ENCODE results near the gene TCFL5. TPM values are rescaled to one million over a fixed set of nuclear protein-coding genes. Genes with fewer than 3 reads are reported as not detected.
A peak's percentile ranks its signal among the peaks of the same experiment; 100 is the strongest.

TCFL5 gene
- polyA plus RNA-seq, 3 donors: 0.38 to 3.5 (median 0.89) TPM

DNA sequence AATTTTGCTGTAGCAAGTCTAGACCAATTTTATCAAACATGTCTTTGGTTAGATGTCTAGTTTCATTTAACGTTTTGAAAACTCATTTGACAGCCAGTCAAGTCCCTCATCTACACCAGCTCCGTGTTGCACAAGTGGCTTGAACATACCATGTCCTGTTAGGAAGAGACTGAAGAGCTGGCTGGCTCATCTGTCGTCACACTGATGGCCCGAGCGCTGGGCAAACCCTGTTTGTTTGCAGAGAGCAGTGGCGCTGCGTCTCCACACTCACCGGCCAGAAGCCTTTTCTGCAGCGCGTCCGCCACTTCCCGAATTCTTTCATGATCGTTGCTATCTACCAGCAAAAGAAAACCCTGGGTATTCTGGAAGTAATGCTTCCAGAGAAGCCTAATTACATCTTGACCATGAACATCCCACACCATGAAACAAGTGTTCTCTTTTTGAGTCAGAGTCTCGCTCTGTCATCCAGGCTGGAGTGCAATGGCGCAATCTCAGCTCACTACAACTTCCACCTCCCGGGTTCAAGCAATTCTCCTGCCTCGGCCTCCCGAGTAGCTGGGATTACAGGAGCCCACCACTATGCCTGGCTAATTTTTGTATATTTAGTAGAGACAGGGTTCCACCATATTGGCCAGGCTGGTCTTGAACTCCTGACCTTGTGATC is 10.7 kb upstream of the TCFL5 start:
- H3K4me3 ChIP-seq (replicated peaks in 1 of 3; ENCODE audit: low read depth in 2 of 3, low read length in 3 of 3): no peak overlapping the region

DNA sequence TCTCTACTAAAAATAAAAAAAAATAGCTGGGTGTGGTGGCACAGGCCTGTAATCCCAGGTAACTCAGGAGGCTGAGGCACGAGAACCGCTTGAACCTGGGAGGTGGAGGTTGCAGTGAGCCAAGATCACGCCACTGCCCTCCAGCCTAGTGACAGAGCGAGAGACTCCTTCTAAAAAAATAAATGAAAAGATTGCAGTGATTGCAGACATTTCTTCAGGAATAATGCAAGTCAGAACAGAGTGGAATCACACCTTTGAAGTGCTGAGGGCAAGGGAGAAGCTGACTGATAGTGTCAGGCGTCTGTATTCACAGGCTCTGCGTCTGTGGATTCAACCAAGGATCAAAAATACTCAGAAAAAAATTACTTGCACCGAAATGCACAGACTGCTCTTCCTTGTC is 2.6 kb upstream of the TCFL5 start:
- H3K9me3 Mint-ChIP-seq: peaks cover 3 to 15% (median 4%) of the 10 kb centered on the region in 7 donors
- no peak overlapping the region for H3K4me3 Mint-ChIP-seq
- Histone ChIP-seq H3K36me3 (replicated peaks in 1 of 2; ENCODE audit: control insufficient read depth in 1 of 2, insufficient read depth in 2 of 2, low read length in 2 of 2) (no peaks in the 10 kb centered on the region), H3K4me3 (replicated peaks in 1 of 3; ENCODE audit: low read depth in 2 of 3, low read length in 3 of 3) (no peak overlapping the region), H4K20me1 (ENCODE audit: insufficient read depth, low read length) (peaks cover 11% of the 10 kb centered on the region), H3K79me2 (ENCODE audit: insufficient read depth, low read length) (peaks cover 13% of the 10 kb centered on the region), H3K9ac (ENCODE audit: insufficient read depth, low read length, poor library complexity, severe bottlenecking) (no peak overlapping the region), H3K27ac (ENCODE audit: low read depth in 1 of 2, low read length in 2 of 2) (no peak overlapping the region), H3K4me2 (replicated peaks; ENCODE audit: extremely low read depth, low read length, poor library complexity, severe bottlenecking) (no peak overlapping the region), H3K4me1 (ENCODE audit: control insufficient read depth in 1 of 2, insufficient read depth in 2 of 2, low read length in 2 of 2) (peaks cover 10 to 13% of the 10 kb centered on the region in 2 donors), H3K27me3 (ENCODE audit: control insufficient read depth in 2 of 2, insufficient read depth in 2 of 2, low read length in 2 of 2) (peaks cover 8 to 12% of the 10 kb centered on the region in 2 donors), H2AFZ (ENCODE audit: insufficient read depth, low read depth, low read length, poor library complexity, severe bottlenecking) (no peak overlapping the region), H3K9me3 (replicated peaks in 1 of 2; ENCODE audit: control insufficient read depth in 1 of 2, insufficient read depth in 1 of 2, low read length in 2 of 2) (peaks cover 2 to 4% of the 10 kb centered on the region in 2 donors)
- peaks cover 20 to 34% (median 29%) of the 10 kb centered on the region in 3 donors for H3K27me3 Mint-ChIP-seq (ENCODE audit: low read depth in 3 of 3)
- peaks cover 7 to 13% of the 10 kb centered on the region in 2 donors for H3K36me3 Mint-ChIP-seq
- TF ChIP-seq, protein P1, sequence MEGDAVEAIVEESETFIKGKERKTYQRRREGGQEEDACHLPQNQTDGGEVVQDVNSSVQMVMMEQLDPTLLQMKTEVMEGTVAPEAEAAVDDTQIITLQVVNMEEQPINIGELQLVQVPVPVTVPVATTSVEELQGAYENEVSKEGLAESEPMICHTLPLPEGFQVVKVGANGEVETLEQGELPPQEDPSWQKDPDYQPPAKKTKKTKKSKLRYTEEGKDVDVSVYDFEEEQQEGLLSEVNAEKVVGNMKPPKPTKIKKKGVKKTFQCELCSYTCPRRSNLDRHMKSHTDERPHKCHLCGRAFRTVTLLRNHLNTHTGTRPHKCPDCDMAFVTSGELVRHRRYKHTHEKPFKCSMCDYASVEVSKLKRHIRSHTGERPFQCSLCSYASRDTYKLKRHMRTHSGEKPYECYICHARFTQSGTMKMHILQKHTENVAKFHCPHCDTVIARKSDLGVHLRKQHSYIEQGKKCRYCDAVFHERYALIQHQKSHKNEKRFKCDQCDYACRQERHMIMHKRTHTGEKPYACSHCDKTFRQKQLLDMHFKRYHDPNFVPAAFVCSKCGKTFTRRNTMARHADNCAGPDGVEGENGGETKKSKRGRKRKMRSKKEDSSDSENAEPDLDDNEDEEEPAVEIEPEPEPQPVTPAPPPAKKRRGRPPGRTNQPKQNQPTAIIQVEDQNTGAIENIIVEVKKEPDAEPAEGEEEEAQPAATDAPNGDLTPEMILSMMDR (IDR thresholded peaks at IDR 0.05): no peak
- 93% methylated on average over 2 of the region's 7 CpGs for WGBS (ENCODE audit: insufficient coverage)
- intact Hi-C loops (cut with micrococcal nuclease): loop anchor here in 1 of 2 donors (5.0 kb wide), 2 partner anchors 262 to 797 kb away; partner anchors contain the start of gene TAF4
- H3K4me1 Mint-ChIP-seq: peaks cover 13% of the 10 kb centered on the region
- H3K27ac Mint-ChIP-seq: no peak overlapping the region
- no peak for DNase-seq

More for the DNA sequence above, 10.7 kb upstream of the TCFL5 start:
- Mint-ChIP-seq H3K36me3 (no peaks in the 10 kb centered on the region), H3K4me1 (peaks cover 19% of the 10 kb centered on the region), H3K27me3 (ENCODE audit: low read depth in 3 of 3) (peaks cover 4 to 26% (median 13%) of the 10 kb centered on the region in 3 donors), H3K4me3 (no peak overlapping the region), H3K9me3 (peaks cover 0 to 6% (median 0%) of the 10 kb centered on the region in 7 donors), H3K27ac (peak overlapping the region in 1 of 7 donors; percentile 14)
- no peaks in the 10 kb centered on the region for H4K20me1 ChIP-seq (ENCODE audit: insufficient read depth, low read length)
- TF ChIP-seq, protein P1 (IDR thresholded peaks at IDR 0.05): no peak
- no peak overlapping the region for H3K27ac ChIP-seq (ENCODE audit: low read depth in 1 of 2, low read length in 2 of 2)
- no peak overlapping the region for H2AFZ ChIP-seq (ENCODE audit: insufficient read depth, low read depth, low read length, poor library complexity, severe bottlenecking)
- no peak for DNase-seq
- H3K9ac ChIP-seq (ENCODE audit: insufficient read depth, low read length, poor library complexity, severe bottlenecking): no peak overlapping the region
- H3K79me2 ChIP-seq (ENCODE audit: insufficient read depth, low read length): no peaks in the 10 kb centered on the region
- no peaks in the 10 kb centered on the region for H3K36me3 ChIP-seq (replicated peaks in 1 of 2; ENCODE audit: control insufficient read depth in 1 of 2, insufficient read depth in 2 of 2, low read length in 2 of 2)
- H3K27me3 ChIP-seq (ENCODE audit: control insufficient read depth in 2 of 2, insufficient read depth in 2 of 2, low read length in 2 of 2): no peaks in the 10 kb centered on the region
- no peak overlapping the region for H3K4me2 ChIP-seq (replicated peaks; ENCODE audit: extremely low read depth, low read length, poor library complexity, severe bottlenecking)
- H3K4me1 ChIP-seq (ENCODE audit: control insufficient read depth in 1 of 2, insufficient read depth in 2 of 2, low read length in 2 of 2): no peaks in the 10 kb centered on the region
- intact Hi-C loops (cut with micrococcal nuclease): no loop called here
- whole genome bisulfite sequencing (ENCODE audit: insufficient coverage): 89% methylated on average over 12 of the region's 18 CpGs
- no peaks in the 10 kb centered on the region for H3K9me3 ChIP-seq (replicated peaks in 1 of 2; ENCODE audit: control insufficient read depth in 1 of 2, insufficient read depth in 1 of 2, low read length in 2 of 2)

Data from CD14-positive monocyte (primary cell).